HCEC 1CT (cell line): ENCODE measurements around the gene POLR3A.
A peak's percentile ranks its signal among the peaks of the same experiment; 100 is the strongest.

Experiments
- DNase-seq: peaks from one replicate; pipeline ENCODE4 v3.0.0-alpha.2; 2017

POLR3A gene

DNA sequence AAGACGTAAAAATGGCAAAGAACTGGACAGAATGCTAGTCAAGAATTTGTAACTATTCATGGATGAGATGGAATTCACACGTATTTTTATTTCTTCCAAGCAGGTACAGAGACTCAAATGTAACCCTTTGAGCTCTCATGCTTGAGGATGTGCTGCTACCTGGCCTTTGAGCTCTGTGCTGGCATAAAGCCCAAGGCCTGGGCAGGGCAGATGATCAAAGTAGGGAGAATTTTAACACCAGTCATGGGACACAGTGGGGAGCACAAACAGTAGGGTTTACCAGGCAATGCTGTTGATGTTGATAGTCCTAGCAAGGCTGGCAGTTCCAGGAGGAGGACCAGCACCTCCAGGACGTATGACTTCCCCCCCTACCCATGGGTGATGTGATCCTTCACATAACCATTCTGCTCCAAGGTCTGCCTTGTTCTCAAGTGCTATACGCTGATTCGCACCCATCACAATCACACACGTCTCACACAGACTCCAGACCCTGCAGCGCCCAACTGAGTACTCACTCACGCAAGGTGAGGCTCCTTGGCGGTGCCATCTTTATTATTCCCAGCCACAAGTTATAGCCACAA is 54.1 kb downstream of the POLR3A start:
- DNase-seq = no peak

DNA sequence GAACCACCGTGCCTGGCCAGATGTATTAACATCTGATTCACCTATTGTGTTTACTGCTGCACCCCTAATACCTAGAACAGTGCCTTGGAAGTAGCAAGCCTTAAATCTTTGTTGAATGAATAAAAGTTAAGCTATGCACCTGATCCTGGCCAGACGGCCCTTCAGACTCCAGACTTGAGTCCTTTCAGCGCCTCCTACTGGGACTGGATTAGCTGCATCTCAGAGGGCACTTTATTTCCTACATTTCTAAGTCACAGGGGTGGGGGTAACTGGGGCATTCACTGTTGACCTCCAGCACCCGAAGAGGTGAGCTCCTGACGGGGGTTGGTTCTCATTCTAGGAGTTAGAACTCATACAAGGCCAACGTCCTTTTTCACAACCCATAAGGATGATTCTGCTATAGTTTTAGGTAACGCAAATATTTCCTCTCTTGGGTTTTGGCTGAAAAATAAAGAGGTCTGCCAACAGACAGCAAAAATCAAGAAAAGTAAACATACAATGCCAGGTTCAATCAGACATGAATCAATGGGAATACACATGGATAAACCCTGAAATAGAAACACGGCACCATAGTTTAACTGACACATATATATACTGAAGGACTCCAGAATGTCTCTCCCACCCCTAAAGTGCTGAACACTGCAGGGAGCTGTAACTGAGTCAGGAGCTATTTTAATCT is 54.8 kb downstream of the POLR3A start:
- DNase-seq = peak; percentile 42

DNA sequence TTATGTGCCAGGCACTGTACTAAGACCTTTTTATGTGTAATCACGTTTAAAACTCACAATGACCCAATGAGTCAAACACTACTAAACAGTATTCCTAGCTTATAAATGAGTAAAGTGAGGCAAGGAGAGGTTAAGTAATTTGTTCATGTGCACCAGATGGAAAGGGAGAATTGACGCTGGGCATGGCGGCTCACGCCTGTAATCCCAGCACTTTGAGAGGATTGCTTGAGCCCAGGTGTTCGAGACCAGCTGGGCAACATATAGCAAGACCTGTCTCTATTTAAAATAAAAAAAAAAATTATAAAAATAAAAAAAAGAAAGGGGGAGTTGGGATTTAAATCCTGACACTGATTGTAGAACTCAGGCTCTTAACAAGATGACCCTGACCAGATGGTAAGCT is 56.0 kb downstream of the POLR3A start:
- DNase-seq = no peak

DNA sequence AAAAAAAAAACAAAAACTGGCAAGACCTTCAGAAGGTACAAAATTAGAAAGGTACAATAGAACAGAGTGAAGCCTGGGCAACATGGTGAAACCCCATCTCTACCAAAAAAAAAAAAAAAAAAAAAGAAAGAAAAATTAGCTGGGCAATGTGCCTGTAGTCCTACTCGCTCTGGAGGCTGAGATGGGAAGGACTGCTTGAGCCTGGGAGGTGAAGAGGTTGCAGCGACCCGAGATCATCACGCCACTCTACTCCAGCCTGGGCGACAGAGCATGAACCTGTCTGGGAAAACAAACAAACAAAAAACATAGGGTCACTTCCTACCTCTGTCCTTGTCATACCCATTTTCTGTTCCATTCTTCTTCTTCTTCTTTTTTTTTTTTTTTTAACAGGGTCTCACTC is 57.2 kb downstream of the POLR3A start:
- DNase-seq = no peak

DNA sequence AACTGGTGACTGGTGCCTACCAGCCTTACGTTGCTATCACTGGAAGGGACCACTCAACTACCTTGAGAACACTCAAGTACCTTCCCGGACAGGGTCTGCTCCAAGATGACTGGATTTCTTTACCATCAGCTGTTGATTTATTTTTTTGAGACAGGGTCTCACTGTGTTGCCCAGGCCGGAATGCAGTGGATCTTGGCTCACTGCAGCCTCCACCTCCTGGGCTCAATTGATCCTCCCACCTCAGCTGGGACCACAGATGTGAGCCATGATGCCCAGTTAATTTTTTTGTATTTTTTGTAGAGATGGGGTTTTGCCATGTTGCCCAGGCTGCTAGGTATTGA is 57.5 kb downstream of the POLR3A start:
- DNase-seq = no peak

DNA sequence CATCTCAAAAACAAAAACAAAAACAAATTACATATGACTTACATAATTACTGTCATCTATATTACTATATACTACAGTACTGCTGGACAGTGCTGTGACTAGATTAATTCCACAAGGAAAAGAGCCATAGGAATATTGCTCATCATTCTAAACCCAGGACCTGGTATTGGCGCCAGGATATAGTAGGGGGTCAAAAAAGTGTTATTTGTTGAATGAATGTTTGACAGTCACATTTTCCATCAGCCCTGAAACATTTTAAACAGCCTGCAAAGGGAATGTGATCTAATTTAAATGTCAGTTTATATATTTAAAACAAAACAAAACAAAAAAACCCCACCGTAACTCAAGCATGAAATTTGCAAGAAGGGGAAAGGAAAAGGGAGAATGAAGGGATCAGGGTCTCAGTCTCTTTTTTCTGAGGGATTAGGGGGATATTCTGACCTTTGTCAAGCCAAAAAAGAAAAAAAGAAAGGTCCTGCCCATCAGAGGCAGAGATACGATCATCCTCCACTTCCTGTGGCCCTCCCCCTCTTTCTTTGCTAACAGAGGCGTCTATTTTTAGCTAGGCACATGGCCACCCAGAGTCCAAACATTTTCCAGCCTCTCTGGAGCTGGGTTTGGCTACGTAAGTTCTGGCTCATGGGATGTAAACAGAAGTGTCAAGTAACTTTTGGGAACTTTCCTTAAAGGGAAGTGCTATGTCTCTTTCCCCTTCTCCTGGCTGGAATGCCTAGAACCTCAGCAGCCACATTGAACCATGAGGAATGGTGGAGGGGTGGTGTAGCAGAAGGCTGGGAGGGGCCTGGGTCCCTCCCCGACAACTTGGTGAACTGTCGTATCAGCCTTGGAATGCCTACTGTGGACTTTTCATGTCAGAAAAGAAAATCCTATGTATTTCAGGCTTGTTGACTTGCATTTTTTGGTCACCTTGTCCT is 58.2 kb downstream of the POLR3A start:
- peak; percentile 97 for DNase-seq

DNA sequence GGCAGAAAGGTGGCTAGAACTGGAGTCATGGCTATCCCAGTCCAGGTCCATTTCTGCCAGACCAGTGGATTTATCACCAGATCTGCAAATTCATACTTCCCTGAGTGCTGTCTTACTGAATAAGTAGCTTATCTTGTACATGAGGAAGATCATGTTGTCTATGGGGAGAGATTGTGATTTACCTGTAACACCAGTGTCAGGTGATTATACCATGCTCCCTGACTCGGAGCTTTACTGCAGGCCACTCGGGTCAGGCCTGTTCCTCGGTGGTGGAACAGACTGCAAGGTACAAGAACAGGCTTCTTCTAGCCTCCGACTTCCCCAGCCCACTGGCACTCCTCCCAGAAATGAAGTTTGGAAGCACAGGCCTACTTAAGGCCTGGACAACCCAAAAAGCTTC is 60.2 kb downstream of the POLR3A start:
- DNase-seq = no peak

DNA sequence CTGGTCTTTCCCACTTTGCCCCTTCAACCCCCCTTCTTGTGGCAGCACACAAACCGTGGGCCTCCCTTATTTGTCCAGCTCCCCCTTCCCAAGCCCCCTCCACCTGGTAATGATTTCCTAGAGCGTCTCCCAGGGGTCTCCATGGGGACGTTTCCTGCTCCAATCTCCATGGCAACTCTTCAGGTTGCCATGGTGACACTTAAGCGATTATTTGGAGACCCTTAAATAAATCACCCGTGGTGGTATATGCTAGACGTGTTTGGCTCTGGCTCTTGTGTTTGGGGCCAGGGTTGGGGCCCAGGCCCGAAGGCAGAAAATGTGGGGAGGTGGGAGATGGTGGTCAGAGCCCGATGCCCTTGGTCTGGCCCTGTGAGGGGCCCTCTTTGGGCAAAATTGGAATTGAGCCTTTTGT is 61.7 kb downstream of the POLR3A start:
- DNase-seq = no peak

DNA sequence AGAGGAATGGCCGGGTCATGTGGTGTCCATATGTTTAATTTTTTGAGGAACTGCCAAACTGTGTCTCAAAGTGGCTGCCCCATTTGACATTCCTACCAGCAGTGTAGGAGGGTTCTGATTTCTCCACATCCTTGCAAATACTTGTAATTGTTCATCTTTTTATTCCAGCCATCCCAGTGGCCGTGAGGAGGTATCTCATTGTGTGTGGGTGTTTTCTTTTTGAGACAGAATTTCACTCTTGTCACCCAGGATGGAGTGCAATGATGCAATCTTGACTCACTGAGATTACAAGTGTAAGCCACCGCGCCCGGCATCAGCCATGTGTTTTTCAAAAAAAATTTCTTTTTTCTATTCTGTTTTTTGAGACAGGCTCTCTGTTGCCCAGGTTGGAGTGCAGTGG is 64.0 kb downstream of the POLR3A start:
- peak; percentile 74 for DNase-seq

DNA sequence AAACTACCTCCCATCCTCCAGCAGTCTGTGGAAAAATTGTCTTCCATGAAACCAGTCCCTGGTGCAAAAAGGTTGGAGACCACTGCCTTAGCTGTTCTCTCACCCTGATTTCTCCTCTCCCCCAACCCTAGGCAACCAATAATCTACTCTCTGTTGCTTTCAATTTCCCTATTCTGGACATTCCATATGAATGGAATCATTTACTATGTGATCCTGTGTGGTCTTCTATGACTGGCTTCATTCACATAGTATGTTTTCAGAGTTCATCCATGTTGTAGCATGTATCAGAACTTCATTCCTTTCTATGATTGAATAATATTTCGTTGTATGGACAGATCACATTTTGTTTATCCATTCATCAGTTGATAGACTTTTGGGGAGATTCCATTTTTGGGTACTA is 64.5 kb downstream of the POLR3A start:
- no peak for DNase-seq

DNA sequence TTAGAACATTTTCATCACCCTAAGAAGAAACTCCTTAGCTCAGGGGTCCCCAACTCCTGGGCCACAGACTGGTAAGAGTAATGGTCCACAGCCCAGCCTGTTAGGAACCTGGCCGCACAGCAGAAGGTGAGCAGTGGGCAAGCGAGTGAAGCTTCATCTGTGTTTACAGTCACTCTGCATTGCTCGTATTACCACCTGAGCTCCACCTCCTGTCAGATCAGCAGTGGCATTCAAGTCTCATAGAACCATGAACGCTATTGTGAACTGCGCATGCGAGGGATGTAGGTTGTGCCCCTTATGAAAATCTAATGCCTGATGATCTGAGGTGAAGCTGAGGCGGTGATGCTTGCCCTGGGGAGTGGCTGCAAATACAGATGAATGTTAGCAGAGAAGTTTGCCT is 65.4 kb downstream of the POLR3A start:
- no peak for DNase-seq

DNA sequence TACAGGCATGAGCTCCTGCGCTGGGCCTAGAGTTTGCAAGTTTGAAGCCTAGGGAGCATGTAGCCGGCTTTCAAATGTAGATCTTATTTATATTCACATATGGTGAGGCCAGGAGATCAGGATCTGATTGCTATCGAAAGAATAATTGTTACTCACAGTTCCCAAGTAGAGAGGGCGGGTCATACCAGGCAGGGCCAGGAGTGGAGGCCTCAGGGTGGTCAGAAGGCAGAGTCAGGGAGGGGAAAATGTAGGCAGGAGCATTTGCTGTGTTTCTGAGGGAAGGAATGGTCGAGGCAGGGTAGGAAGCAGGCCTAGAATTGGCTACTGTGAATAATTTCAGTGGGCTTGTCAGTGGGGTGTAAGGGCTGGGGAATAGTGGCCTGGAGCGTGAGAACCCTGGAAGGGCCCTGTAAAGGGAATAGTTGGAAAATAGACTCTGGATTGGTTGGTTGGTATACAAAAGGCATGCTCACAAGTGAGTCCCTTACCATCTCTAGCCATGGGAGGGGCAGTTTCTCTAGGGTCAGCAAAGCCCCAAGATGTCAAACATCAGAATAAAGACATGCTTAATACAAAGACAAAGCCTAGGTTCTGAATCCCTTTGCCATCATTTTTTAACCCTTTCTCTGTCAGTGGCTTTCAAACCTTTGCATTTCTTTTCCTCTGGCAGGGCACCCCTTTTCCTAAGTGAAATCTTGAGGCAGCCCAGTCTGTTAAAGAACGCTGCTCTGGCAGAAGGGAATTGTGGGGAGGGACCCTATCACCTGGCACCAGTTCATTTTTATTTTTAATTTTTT is 66.8 kb downstream of the POLR3A start:
- DNase-seq = no peak

DNA sequence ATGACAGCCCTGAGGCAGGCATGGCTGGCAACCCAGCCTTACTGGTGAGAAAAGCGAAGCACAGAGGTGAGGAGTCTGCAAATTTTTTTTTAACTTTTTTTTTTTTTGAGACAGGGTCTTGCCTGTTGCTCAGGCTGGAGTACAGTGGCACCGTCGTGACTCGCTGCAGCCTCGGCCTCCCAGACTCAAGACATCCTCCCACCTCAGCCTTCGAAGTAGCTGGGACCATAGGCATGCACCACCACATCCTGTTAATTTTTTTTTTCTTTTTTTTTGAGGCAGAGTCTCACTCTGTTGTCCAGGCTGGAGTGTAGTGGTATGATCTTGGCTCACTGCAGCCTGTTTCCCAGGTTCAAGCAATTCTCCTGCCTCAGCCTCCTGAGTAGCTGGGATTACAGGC is 67.6 kb downstream of the POLR3A start:
- no peak for DNase-seq

DNA sequence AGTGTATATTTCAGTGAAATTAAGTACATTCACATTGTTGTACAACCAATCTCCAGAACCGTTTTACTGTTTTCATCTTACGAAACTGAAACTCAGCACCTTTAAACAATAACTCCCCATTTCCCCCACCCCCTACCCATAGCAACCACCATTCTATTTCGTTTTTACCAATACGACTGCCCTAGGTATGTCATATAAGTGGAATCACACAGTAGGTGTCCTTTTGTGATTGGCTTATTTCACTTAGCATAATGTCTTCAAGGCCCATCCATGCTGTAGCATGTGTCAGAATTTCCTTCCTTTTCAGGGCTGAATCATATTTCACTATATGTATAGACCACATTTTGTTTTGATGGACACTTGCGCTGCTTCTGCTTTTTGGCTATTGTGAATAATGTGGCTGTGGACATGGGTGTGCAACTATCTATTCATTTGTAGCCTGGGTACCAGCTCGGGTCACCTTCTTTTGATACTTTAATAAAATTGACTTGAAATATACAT is 68.4 kb downstream of the POLR3A start:
- no peak for DNase-seq

DNA sequence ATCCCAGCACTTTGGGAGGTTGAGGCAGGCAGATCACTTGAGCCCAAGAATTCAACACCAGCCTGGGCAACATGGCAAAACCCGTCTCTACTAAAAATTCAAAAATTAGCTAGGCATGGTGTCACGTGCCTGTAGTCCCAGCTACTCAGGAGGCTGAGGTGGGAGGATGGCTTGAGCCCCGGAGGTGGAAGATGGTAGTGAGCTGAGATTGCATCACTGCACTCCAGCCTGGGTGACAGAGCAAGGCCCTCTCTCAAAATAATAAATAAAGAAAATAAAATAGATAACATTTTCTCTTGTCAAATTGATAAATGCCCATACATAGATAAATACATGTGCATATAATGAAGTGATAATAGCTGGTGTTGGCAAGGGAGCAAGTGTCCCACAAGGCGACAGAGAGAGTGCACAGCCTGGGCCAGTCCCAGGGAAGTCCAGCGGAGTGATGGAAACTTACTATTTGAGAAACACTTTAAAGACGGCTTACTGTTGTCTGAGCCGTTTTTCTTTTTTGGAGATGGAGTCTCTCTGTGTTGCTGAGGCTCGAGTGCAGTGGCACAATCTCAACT is 69.3 kb downstream of the POLR3A start:
- DNase-seq = no peak

DNA sequence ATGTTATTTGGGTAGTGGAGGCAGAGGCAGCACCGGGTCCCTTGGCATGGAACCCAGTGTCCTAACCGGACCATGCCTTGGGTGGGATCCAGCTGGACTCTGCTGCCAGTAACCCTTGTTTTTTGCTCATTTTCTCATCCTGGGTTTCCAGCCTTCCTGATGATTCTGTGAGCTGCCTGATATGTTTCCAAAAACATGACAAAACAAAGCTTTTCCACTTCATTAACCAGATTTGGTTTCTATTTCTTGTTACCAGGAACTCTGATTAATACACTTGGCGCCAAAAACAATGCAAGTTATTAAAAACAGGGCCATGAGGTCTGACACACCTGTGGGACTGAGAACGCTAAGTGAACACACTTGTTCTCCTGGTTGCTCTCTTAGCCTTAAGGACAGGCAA is 69.9 kb downstream of the POLR3A start:
- DNase-seq = no peak

DNA sequence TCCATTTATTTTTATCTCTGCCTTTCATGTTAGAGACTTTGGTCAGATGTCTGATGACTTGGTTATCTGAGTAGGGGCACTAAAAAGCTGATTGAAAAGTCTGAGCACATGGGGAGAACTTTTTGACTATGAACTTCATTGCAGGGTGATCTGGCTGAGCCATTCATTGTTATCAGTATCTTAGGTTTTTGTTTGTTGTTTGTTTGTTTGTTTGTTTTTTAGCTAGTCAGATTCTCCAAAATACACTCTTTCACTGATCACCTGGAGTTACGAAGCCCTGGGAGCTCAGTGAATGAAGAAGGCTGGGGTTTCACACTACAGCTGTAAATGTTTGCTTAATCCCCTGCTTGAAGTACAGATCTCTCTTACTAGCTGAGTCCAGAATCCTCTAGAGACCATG is 74.2 kb downstream of the POLR3A start:
- DNase-seq = no peak

DNA sequence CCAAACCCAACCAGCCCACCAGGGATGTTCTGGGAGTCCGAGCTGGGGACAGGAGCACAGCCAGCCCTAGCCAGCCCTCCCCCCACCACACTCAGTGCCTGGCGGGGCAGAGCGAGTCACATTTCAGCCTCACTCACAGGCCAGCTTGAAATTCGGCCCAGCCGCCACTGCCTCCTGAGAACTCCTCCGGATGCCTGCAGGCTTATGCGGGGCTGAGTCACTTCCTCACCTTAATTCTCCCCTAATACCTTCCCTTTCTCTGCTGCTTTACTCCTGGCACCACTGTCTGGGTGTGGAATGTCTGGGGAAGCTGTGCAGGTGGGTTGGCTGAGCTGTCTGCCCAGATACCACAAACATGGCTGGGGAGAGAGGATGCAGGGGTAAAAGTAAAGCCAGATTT is 80.1 kb downstream of the POLR3A start:
- peak; percentile 54 for DNase-seq

DNA sequence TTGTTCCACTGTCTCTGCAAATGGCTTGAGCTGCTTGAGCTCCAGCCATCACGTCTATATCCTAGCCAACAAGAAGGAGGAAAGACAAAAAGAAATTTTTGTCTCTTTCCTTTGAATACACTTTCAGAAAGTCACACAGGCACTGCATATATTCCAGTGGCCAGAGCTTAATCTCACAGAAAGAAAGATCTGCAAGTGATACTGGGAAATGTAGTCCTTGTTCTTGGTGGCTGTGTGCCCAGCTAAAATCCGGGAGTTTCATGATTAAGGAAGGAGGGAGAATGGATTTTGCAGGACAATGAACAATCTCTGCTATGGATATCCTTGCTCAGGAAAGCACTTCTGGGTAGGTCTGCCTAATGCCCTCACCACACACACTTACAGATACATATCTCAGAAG is 83.2 kb downstream of the POLR3A start:
- DNase-seq = peak; percentile 23

DNA sequence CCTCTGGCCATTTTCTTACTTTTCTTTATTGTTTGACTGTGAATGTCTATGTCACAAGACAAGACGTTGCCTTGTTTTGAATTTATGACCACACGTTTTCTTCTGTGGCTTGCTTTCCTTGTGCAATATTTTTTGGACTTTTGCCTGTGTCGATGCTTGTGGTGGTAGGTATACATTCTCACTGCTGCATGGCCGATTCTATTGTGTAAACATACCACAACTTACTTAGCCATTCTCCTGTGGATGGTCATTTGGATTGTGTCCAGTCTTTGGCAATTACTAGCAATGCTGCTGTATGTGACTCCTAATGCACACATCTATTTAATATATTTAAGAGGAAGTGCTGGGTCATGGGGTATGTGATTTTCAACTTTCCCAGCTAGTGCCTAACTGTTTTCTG is 84.8 kb downstream of the POLR3A start:
- peak; percentile 87 for DNase-seq

DNA sequence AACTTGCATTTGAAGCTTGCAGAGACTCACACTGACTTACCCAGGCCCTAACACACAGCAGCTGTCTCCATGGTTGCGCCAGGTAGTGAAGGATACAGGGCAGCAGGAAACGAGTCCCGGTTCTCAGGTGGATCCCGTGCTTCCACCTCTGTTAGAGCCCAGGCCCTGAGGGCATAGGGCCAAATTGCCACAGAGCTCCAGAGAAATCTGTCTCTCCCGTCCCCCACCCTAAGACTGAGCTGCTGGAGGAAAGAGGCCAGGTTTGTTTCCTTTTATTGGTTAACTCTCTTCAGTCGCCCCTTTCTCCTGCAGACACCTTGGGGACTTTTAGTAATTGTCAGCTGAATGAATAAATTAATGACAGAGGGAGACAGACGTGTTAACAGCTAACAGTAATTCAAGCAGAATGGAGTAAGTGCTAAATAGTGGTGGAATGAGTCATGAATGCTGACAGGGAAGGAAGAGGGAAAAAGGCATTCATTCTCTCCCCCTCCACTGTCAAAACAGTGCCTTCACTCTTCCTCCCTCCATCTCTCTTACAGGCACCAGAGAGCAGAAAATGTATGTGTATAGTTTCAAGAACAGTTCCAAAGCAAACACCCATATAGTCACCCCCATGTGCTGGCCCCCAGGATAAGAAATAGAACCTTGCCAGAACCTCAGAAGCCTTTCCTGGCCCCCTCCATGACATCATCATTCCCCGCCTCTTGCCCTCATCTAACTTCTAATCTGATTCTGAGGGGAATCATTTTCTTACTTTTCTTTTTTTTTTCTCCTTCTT is 86.0 kb downstream of the POLR3A start:
- peak; percentile 81 for DNase-seq

DNA sequence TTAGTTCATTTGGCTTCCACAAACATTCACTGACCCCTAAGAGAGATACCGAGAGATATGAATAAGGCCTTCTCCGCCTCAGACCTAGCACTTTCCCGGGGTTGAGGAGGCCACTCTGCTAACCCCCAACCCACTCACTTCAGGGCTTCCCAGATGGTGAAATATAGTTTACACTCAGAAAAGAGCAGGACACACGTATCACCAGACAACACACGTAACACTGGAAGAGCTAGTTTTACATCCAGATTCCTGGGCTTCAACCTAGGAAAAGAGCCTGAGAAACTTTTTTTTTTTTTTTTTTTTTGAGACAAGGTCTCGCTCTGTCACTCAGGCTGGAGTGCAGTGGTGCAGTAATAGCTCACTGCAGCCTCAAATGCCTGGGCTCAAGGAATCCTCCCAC is 87.5 kb downstream of the POLR3A start:
- DNase-seq = no peak
